H1 (cell line): ENCODE data around the gene FOXM1. TPM values are rescaled to one million over a fixed set of nuclear protein-coding genes. Genes with fewer than 3 reads are reported as not detected.

Source experiments
- CTCF ChIA-PET: fragments of 300-600 bp; sonication (Branson Sonifier 250); formaldehyde crosslinking; loops from one replicate; lab custom pipeline; 2021; ENCODE audit not compliant: partially characterized antibody; lab: Charles Lee
- POLR2A ChIA-PET: fragments of 300-600 bp; sonication (Branson Sonifier 250); formaldehyde crosslinking; loops from one replicate; lab custom pipeline; 2021; ENCODE audit warnings: inconsistent platforms; ENCODE audit not compliant: partially characterized antibody; lab: Charles Lee
- DNase-seq, 2 experiments: peaks; one replicate each; pipeline versions ENCODE4 v3.0.0 to v3.0.0-alpha.2; 2010 to 2022; ENCODE audit warnings: low spot score in 2 of 2, low read depth in 1 of 2, mixed read lengths in 1 of 2
- FAIRE-seq: peaks from 2 replicates; lab custom pipeline; 2011; peaks lifted over from hg19 to GRCh38; lab: Jason Lieb, UNC
- H2AFZ ChIP-seq: 2 replicates; pipeline ENCODE4 v1.8.1; 2012; ENCODE audit warnings: low read length, inconsistent platforms
- H2AK5ac ChIP-seq: 2 replicates; pipeline ENCODE4 v1.6.1; 2013; ENCODE audit warnings: low read depth, low read length
- H2BK120ac ChIP-seq: replicated peaks from 2 replicates; pipeline ENCODE3; 2013; ENCODE audit warnings: low read depth, low read length, inconsistent platforms
- H2BK12ac ChIP-seq: 2 replicates; pipeline ENCODE4 v1.6.1; 2013; ENCODE audit warnings: low read depth, low read length
- H2BK15ac ChIP-seq: 2 replicates; pipeline ENCODE4 v1.6.1; 2013; ENCODE audit warnings: low read length
- H2BK20ac ChIP-seq: 2 replicates; pipeline ENCODE4 v1.6.1; 2013; ENCODE audit warnings: low read length
- H2BK5ac ChIP-seq: 2 replicates; pipeline ENCODE4 v1.6.1; 2013; ENCODE audit warnings: low read depth, low read length
- H3K14ac ChIP-seq: 2 replicates; pipeline ENCODE4 v1.6.1; 2013; ENCODE audit warnings: inconsistent platforms; ENCODE audit not compliant: insufficient read length
- H3K18ac ChIP-seq: 2 replicates; pipeline ENCODE4 v1.6.1; 2013; ENCODE audit warnings: low read length; ENCODE audit errors: extremely low read depth
- H3K23ac ChIP-seq: 2 replicates; pipeline ENCODE4 v1.6.1; 2013; ENCODE audit warnings: inconsistent platforms; ENCODE audit not compliant: insufficient read length
- H3K23me2 ChIP-seq: 2 replicates; pipeline ENCODE4 v1.6.1; 2013; ENCODE audit warnings: low read depth, low read length
- H3K27ac ChIP-seq: 2 replicates; pipeline ENCODE4 v1.6.1; 2011; ENCODE audit warnings: low read depth, low read length, inconsistent platforms
- H3K27me3 ChIP-seq, 4 experiments: replicated peaks in 1 of 4; 1 replicate in 1 of 4; 2 replicates in 3 of 4; pipeline versions ENCODE4 v1.6.1 to v1.8.1; 2011 to 2013; ENCODE audit warnings: low read length in 3 of 4, mild to moderate bottlenecking in 3 of 4, inconsistent platforms in 2 of 4, mixed read lengths in 2 of 4, moderate library complexity in 1 of 4; ENCODE audit not compliant: control insufficient read depth in 3 of 4, insufficient read depth in 3 of 4; ENCODE audit errors: extremely low read depth in 1 of 4
- H3K36me3 ChIP-seq, 4 experiments: 2 replicates each; pipeline versions ENCODE4 v1.6.1 to v1.8.1; 2011 to 2013; ENCODE audit warnings: mild to moderate bottlenecking in 4 of 4, low read length in 3 of 4, moderate library complexity in 2 of 4, control low read depth in 1 of 4, inconsistent platforms in 1 of 4; ENCODE audit not compliant: insufficient read depth in 4 of 4, control insufficient read depth in 2 of 4
- H3K4ac ChIP-seq: replicated peaks from 2 replicates; pipeline ENCODE3; 2013; ENCODE audit warnings: low read length, low read depth, mixed read lengths, inconsistent platforms; ENCODE audit not compliant: insufficient read length
- H3K4me1 ChIP-seq, 4 experiments: replicated peaks in 1 of 4; 1 replicate in 1 of 4; 2 replicates in 3 of 4; pipeline versions ENCODE4 v1.6.1 to v1.8.1; 2011 to 2013; ENCODE audit warnings: low read length in 3 of 4, inconsistent platforms in 2 of 4, mixed read lengths in 1 of 4; ENCODE audit not compliant: insufficient read depth in 4 of 4, control insufficient read depth in 3 of 4
- H3K4me2 ChIP-seq, 2 experiments: 2 replicates each; pipeline versions ENCODE4 v1.6.1 to v1.8.1; 2011 to 2013; ENCODE audit warnings: low read depth in 2 of 2, low read length in 2 of 2, control low read depth in 1 of 2, inconsistent platforms in 1 of 2, mild to moderate bottlenecking in 1 of 2; ENCODE audit not compliant: insufficient read depth in 1 of 2
- H3K4me3 ChIP-seq, 4 experiments: fragments of 200-600, 300-600 bp in 1 of 4; sonication (generic), shearing (Covaris generic), sonication (Bioruptor Twin) in 1 of 4; 2 replicates each; pipeline versions ENCODE4 v1.5.1 to v1.8.1; 2011 to 2016; ENCODE audit warnings: low read length in 4 of 4, low read depth in 3 of 4, control low read depth in 2 of 4, inconsistent platforms in 2 of 4, mild to moderate bottlenecking in 2 of 4, mixed read lengths in 1 of 4, moderate library complexity in 1 of 4; ENCODE audit not compliant: insufficient read depth in 2 of 4; ENCODE audit errors: extremely low read depth in 1 of 4
- H3K56ac ChIP-seq: replicated peaks from 2 replicates; pipeline ENCODE3; 2013; ENCODE audit warnings: low read depth, mild to moderate bottlenecking, mixed read lengths, low read length, inconsistent platforms; ENCODE audit not compliant: insufficient read length
- H3K79me1 ChIP-seq: 2 replicates; pipeline ENCODE4 v1.6.1; 2013; ENCODE audit warnings: low read depth, low read length, control low read depth
- H3K79me2 ChIP-seq, 2 experiments: 2 replicates each; pipeline versions ENCODE4 v1.6.1 to v1.8.1; 2012 to 2013; ENCODE audit warnings: low read length in 2 of 2, mild to moderate bottlenecking in 2 of 2, inconsistent platforms in 1 of 2; ENCODE audit not compliant: insufficient read depth in 2 of 2, control insufficient read depth in 1 of 2
- H3K9ac ChIP-seq, 4 experiments: replicated peaks in 1 of 4; 1 replicate in 1 of 4; 2 replicates in 3 of 4; pipeline versions ENCODE4 v1.6.1 to v1.8.1; 2011 to 2013; ENCODE audit warnings: low read depth in 3 of 4, low read length in 3 of 4, control low read depth in 2 of 4, mild to moderate bottlenecking in 2 of 4, moderate library complexity in 2 of 4, inconsistent platforms in 1 of 4; ENCODE audit errors: extremely low read depth in 1 of 4
- H3K9me3 ChIP-seq, 2 experiments: 2 replicates each; pipeline versions ENCODE4 v1.6.1 to v1.8.1; 2012 to 2013; ENCODE audit warnings: mild to moderate bottlenecking in 2 of 2, moderate library complexity in 2 of 2, control low read depth in 1 of 2, inconsistent platforms in 1 of 2, low read depth in 1 of 2, low read length in 1 of 2, mixed read lengths in 1 of 2; ENCODE audit not compliant: insufficient read depth in 2 of 2
- H4K20me1 ChIP-seq, 2 experiments: replicated peaks in 1 of 2; 2 replicates each; pipeline versions ENCODE3 to v1.8.1; 2011 to 2013; ENCODE audit warnings: inconsistent platforms in 2 of 2, low read length in 2 of 2, mild to moderate bottlenecking in 1 of 2; ENCODE audit not compliant: insufficient read depth in 2 of 2, control insufficient read depth in 1 of 2
- H4K5ac ChIP-seq: 2 replicates; pipeline ENCODE4 v1.6.1; 2013; ENCODE audit warnings: low read length, low read depth, mixed read lengths, inconsistent platforms; ENCODE audit not compliant: insufficient read length
- H4K8ac ChIP-seq: 2 replicates; pipeline ENCODE4 v1.8.0; 2013; ENCODE audit warnings: mild to moderate bottlenecking, moderate library complexity, low read length, inconsistent platforms; ENCODE audit not compliant: insufficient read depth; ENCODE audit errors: extremely low read depth
- H4K91ac ChIP-seq: replicated peaks from 2 replicates; pipeline ENCODE3; 2013; ENCODE audit warnings: low read length, mixed read lengths, inconsistent platforms; ENCODE audit not compliant: insufficient read length
- CBX5 ChIP-seq: fragments of 300-800, 300-1000 bp; sonication (generic); IDR thresholded peaks from 2 replicates; pipeline ENCODE4 v1.7.1; 2016; ENCODE audit warnings: antibody characterized with exemption, low read length, low read depth
- EP300 ChIP-seq, 2 experiments: IDR thresholded peaks; 1 replicate in 1 of 2; 2 replicates in 1 of 2; pipeline ENCODE4 v1.6.1; 2011 to 2012; ENCODE audit warnings: low read depth in 2 of 2, low read length in 2 of 2, mild to moderate bottlenecking in 2 of 2, borderline replicate concordance in 1 of 2, inconsistent platforms in 1 of 2, moderate library complexity in 1 of 2
- POU5F1 ChIP-seq: IDR thresholded peaks from 2 replicates; pipeline ENCODE4 v1.6.1; 2011; ENCODE audit warnings: low read depth, mild to moderate bottlenecking, low read length, moderate library complexity
- RFX5 ChIP-seq: IDR thresholded peaks from 2 replicates; pipeline ENCODE4 v1.6.1; 2011; ENCODE audit warnings: low read depth, low read length, improper control_type of control experiment, borderline replicate concordance
- TEAD4 ChIP-seq: IDR thresholded peaks from 2 replicates; pipeline ENCODE4 v1.6.1; 2012; ENCODE audit warnings: low read depth, low read length, inconsistent platforms, mixed read lengths
- WGBS, 2 experiments: shearing (Covaris generic) in 1 of 2; methylation state at CpG; one replicate each; pipeline versions ENCODE4 v1.1.6 to v1.1.7; 2013 to 2015; ENCODE audit warnings: low lambda C conversion rate in 2 of 2, mixed read lengths in 2 of 2, inconsistent platforms in 1 of 2, low coverage in 1 of 2, missing lambda C conversion rate in 1 of 2; ENCODE audit not compliant: insufficient replicate concordance in 2 of 2, insufficient coverage in 1 of 2, insufficient read length in 1 of 2; ENCODE audit errors: extremely low coverage in 1 of 2, missing lambda C conversion rate in 1 of 2; 5-methylcytosine and 5-hydroxymethylcytosine counted together
- polyA plus RNA-seq, 7 experiments: library from polyadenylated mRNA; depleted of rRNA in 3 of 7; stranded (reverse) in 5 of 7; unstranded in 2 of 7; fragments of >200 nt in 5 of 7; fragments of 200-250 nt in 2 of 7; gene quantifications; 1 replicate in 5 of 7; 2 replicates in 1 of 7; 4 replicates in 1 of 7; pipeline versions ENCODE4 v1.2.1 to v1.2.3, GENCODE V29; 2011 to 2013; ENCODE audit warnings: missing spikeins in 2 of 7, mixed read lengths in 2 of 7
- total RNA-seq: library from RNA; stranded (reverse); fragmentation: NEBNext Ultra II Directional; extraction: Animal tissue kit (Norgen Biotek cat#: 25700); gene quantifications from 2 replicates; pipeline ENCODE4 v1.2.1, GENCODE V29; 2021
- TF ChIP-seq, protein P1 (sequence below): IDR thresholded peaks from 2 replicates; pipeline ENCODE4 v1.6.1; 2011; ENCODE audit warnings: low read depth, mild to moderate bottlenecking, low read length; ENCODE audit not compliant: insufficient read depth

Gene FOXM1
- total and polyA plus RNA-seq, 2 of the 8 experiments (the other 6 are each of a cell fraction or from before 2014, with no cell fraction given), result 58.1 to 121 TPM

DNA sequence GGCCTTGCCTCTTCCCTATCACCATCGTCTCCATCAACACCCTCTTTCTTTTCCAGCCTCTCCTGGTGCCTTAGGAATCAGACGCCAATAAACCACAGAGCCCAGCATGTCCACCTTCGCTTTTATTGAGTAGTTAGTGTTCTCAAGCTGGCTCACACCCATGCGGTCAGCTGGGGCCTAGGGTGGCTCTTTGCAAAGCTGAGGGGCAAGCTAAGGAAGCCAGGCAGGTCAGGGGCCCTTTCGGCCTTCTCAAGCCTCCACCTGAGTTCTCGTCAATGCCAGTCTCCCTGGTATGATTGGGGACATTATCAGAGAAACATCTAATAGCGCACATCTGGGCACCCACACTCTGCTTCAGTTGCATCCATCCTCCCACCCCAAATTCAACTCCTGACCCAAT is 19.4 kb downstream of the FOXM1 start:
- H4K5ac ChIP-seq, result no peak overlapping the region
- H3K79me1 ChIP-seq, result no peaks in the 10 kb centered on the region
- no peak overlapping the region for H3K4me3 ChIP-seq
- H2BK20ac ChIP-seq, result no peak overlapping the region
- H3K79me2 ChIP-seq, result no peaks in the 10 kb centered on the region
- H2AFZ ChIP-seq, result no peak overlapping the region
- H4K8ac ChIP-seq, result no peak overlapping the region
- H4K91ac ChIP-seq, result no peak overlapping the region
- ChIA-PET CTCF (interaction anchor here (0.7 to 6.5 kb wide), 12 partner anchors 8 to 184 kb away, joined by 3 to 84 read pairs (median 4); no protein-coding TSS in a partner anchor), POLR2A (interaction anchor here (0.8 to 3.8 kb wide), 15 partner anchors 10 to 181 kb away, joined by 3 to 31 read pairs (median 5); partner anchors contain the start of genes FOXM1, NRIP2 and RHNO1)
- 83% methylated on average over 7 of the region's 7 CpGs; no CpG with 5 or more reads in 1 of the 2 experiments for WGBS, 2 experiments
- no peak overlapping the region for H2BK12ac ChIP-seq
- peaks cover 3 to 5% of the 10 kb centered on the region in 2 experiments for H4K20me1 ChIP-seq
- DNase-seq (no peak), FAIRE-seq (no peak)
- no peak overlapping the region for H2BK15ac ChIP-seq
- H2BK5ac ChIP-seq, result no peak overlapping the region
- H3K23me2 ChIP-seq, result no peaks in the 10 kb centered on the region
- no peak overlapping the region for H3K18ac ChIP-seq
- H3K27me3 ChIP-seq, result no peaks in the 10 kb centered on the region
- H3K56ac ChIP-seq, result no peak overlapping the region
- H3K23ac ChIP-seq, result no peak overlapping the region
- no peak overlapping the region; the same call in 1 of the 2 replicates for H2AK5ac ChIP-seq
- H3K14ac ChIP-seq, result no peak overlapping the region
- peak overlapping the region in 2 of 4 experiments; percentile 25 to 38; a peak in 1 of 7 replicates for H3K9ac ChIP-seq
- H3K4ac ChIP-seq, result no peak overlapping the region
- no peaks in the 10 kb centered on the region for H3K9me3 ChIP-seq
- no peak overlapping the region for H2BK120ac ChIP-seq
- peaks cover 0 to 34% (median 17%) of the 10 kb centered on the region in 4 experiments; a peak in 4 of 8 replicates for H3K36me3 ChIP-seq
- peaks cover 0 to 6% (median under 1%) of the 10 kb centered on the region in 4 experiments; a peak in 4 of 7 replicates for H3K4me1 ChIP-seq
- H3K27ac ChIP-seq, result no peak overlapping the region
- no peak overlapping the region for H3K4me2 ChIP-seq
- no peak for TF ChIP-seq EP300 (IDR thresholded peaks at IDR 0.05; ENCODE audit: borderline replicate concordance in 1 of 2, low read depth in 2 of 2, low read length in 2 of 2)
- TF ChIP-seq RFX5, result no peak
- TF ChIP-seq, protein P1, sequence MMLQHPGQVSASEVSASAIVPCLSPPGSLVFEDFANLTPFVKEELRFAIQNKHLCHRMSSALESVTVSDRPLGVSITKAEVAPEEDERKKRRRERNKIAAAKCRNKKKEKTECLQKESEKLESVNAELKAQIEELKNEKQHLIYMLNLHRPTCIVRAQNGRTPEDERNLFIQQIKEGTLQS, result no peak
- TF ChIP-seq CBX5, result no peak
- no peak for TF ChIP-seq POU5F1
- no peak for TF ChIP-seq TEAD4
